GM23338 (cell line): ENCODE results near the gene AIF1L. TPM values are rescaled to one million over a fixed set of nuclear protein-coding genes. Genes with fewer than 3 reads are reported as not detected.

ENCODE experiments used
- ATAC-seq: fragments of 200-7000 bp; cut with Tn5 transposase; 3 replicates; pipeline ENCODE4 v1.9.1; 2020
- DNase-seq: peaks from one replicate; pipeline ENCODE4 v3.0.0-alpha.2; 2015; ENCODE audit warnings: low spot score
- H2AFZ ChIP-seq: fragments of 200-600 bp; sonication (generic); 2 replicates; pipeline ENCODE4 v1.8.0; 2016; ENCODE audit warnings: antibody characterized with exemption, mild to moderate bottlenecking, moderate library complexity
- H3F3A ChIP-seq: fragments of 200-600 bp; sonication (generic); replicated peaks from 2 replicates; pipeline ENCODE4 v1.8.0; 2017; ENCODE audit warnings: antibody characterized with exemption, mixed run types, low read depth
- H3K27ac ChIP-seq: fragments of 200-600 bp; sonication (generic); 2 replicates; pipeline ENCODE4 v1.6.1; 2016; ENCODE audit warnings: low read depth
- H3K27me3 ChIP-seq: fragments of 200-600 bp; sonication (generic); 2 replicates; pipeline ENCODE4 v1.8.0; 2016; ENCODE audit warnings: mild to moderate bottlenecking, mixed run types, moderate library complexity; ENCODE audit not compliant: insufficient read depth
- H3K36me3 ChIP-seq: fragments of 200-600 bp; sonication (generic); 2 replicates; pipeline ENCODE4 v1.8.0; 2016; ENCODE audit warnings: mild to moderate bottlenecking; ENCODE audit not compliant: insufficient read depth
- H3K4me1 ChIP-seq: fragments of 200-600 bp; sonication (generic); 2 replicates; pipeline ENCODE4 v1.8.0; 2016; ENCODE audit warnings: mild to moderate bottlenecking, moderate library complexity; ENCODE audit not compliant: insufficient read depth
- H3K4me2 ChIP-seq: fragments of 200-600 bp; sonication (generic); 2 replicates; pipeline ENCODE4 v1.7.1; 2017; ENCODE audit warnings: mixed run types
- H3K4me3 ChIP-seq: fragments of 200-600 bp; sonication (generic); 2 replicates; pipeline ENCODE4 v1.6.1; 2016; ENCODE audit warnings: mixed run types
- H3K79me2 ChIP-seq: fragments of 200-600 bp; sonication (generic); replicated peaks from 2 replicates; pipeline ENCODE4 v1.8.0; 2017; ENCODE audit warnings: mild to moderate bottlenecking; ENCODE audit not compliant: insufficient read depth
- H3K9me2 ChIP-seq: fragments of 200-600 bp; sonication (generic); 2 replicates; pipeline ENCODE4 v1.8.0; 2017; ENCODE audit not compliant: insufficient read depth
- H4K20me1 ChIP-seq: fragments of 200-600 bp; sonication (generic); replicated peaks from 2 replicates; pipeline ENCODE4 v1.8.0; 2017; ENCODE audit warnings: mild to moderate bottlenecking; ENCODE audit not compliant: insufficient read depth
- H3K27ac Mint-ChIP-seq: 2 replicates; pipeline ENCODE4 v1.8.0; 2020; ENCODE audit warnings: inconsistent platforms, mild to moderate bottlenecking, moderate library complexity, mixed read lengths
- H3K27me3 Mint-ChIP-seq: 3 replicates; pipeline ENCODE4 v1.8.0; 2022; ENCODE audit warnings: low read depth, mild to moderate bottlenecking, moderate library complexity, mixed read lengths, inconsistent platforms; ENCODE audit not compliant: insufficient read depth, poor library complexity
- H3K36me3 Mint-ChIP-seq: 3 replicates; pipeline ENCODE4 v1.8.0; 2021; ENCODE audit warnings: low read depth, mild to moderate bottlenecking, inconsistent platforms, moderate library complexity, mixed read lengths
- H3K4me1 Mint-ChIP-seq: 3 replicates; pipeline ENCODE4 v1.8.0; 2020; ENCODE audit warnings: mild to moderate bottlenecking, inconsistent platforms, mixed read lengths
- H3K4me3 Mint-ChIP-seq: 3 replicates; pipeline ENCODE4 v1.8.0; 2021; ENCODE audit warnings: moderate library complexity, mild to moderate bottlenecking, inconsistent platforms, mixed read lengths
- H3K9me3 Mint-ChIP-seq: 3 replicates; pipeline ENCODE4 v1.8.0; 2020; ENCODE audit warnings: moderate library complexity, mild to moderate bottlenecking, inconsistent platforms, mixed read lengths
- CREB1 ChIP-seq: fragments of 250-450 bp; sonication (Bioruptor Pico); IDR thresholded peaks from 2 replicates; pipeline ENCODE4 v1.5.0; 2020; ENCODE audit warnings: low read depth, mild to moderate bottlenecking, moderate library complexity
- EZH2 ChIP-seq: fragments of 200-600 bp; sonication (generic); IDR thresholded peaks from one replicate; pipeline ENCODE4 v1.8.0; 2017; ENCODE audit warnings: antibody characterized with exemption, mild to moderate bottlenecking, low read depth; ENCODE audit not compliant: unreplicated experiment
- NANOG ChIP-seq: IDR thresholded peaks from 2 replicates; pipeline ENCODE4 v1.6.1; 2016; ENCODE audit warnings: antibody characterized with exemption, borderline replicate concordance
- POLR2AphosphoS5 ChIP-seq: IDR thresholded peaks from 2 replicates; pipeline ENCODE4 v1.6.1; 2016; ENCODE audit warnings: antibody characterized with exemption, low read depth
- ZNF114 ChIP-seq: fragments of 250-450 bp; sonication (Bioruptor Pico); IDR thresholded peaks from 2 replicates; pipeline ENCODE4 v1.5.0; 2020; ENCODE audit warnings: mild to moderate bottlenecking, moderate library complexity
- ZNF331 ChIP-seq: fragments of 250-450 bp; sonication (Bioruptor Pico); IDR thresholded peaks from 2 replicates; pipeline ENCODE4 v1.5.0; 2020; ENCODE audit warnings: low read depth, mild to moderate bottlenecking, moderate library complexity
- polyA plus RNA-seq: library from polyadenylated mRNA; unstranded; fragments of >200 nt; fragmentation: Nextera tagmentation; extraction: Ambion mirVana; gene quantifications from 2 replicates; pipeline ENCODE4 v1.2.1, GENCODE V29; 2016
- total RNA-seq: library from RNA; depleted of rRNA; stranded (reverse); fragments of >200 nt; shearing (Covaris generic); gene quantifications from 2 replicates; pipeline ENCODE4 v1.2.3, GENCODE V29; 2014
- TF ChIP-seq, protein P1 (sequence below): fragments of 250-450 bp; sonication (Bioruptor Pico); IDR thresholded peaks from 2 replicates; pipeline ENCODE4 v1.5.0; 2020; ENCODE audit warnings: mild to moderate bottlenecking, moderate library complexity
- TF ChIP-seq, protein P2 (sequence below): IDR thresholded peaks from 2 replicates; pipeline ENCODE4 v1.6.1; 2016; ENCODE audit warnings: antibody characterized with exemption
- TF ChIP-seq, protein P3 (sequence below): IDR thresholded peaks from one replicate; pipeline ENCODE4 v1.6.1; 2018; ENCODE audit warnings: antibody characterized with exemption; ENCODE audit not compliant: unreplicated experiment

Gene AIF1L
- total and polyA plus RNA-seq, 2 experiments from 2014 or later = 76.4 to 87.8 TPM

DNA sequence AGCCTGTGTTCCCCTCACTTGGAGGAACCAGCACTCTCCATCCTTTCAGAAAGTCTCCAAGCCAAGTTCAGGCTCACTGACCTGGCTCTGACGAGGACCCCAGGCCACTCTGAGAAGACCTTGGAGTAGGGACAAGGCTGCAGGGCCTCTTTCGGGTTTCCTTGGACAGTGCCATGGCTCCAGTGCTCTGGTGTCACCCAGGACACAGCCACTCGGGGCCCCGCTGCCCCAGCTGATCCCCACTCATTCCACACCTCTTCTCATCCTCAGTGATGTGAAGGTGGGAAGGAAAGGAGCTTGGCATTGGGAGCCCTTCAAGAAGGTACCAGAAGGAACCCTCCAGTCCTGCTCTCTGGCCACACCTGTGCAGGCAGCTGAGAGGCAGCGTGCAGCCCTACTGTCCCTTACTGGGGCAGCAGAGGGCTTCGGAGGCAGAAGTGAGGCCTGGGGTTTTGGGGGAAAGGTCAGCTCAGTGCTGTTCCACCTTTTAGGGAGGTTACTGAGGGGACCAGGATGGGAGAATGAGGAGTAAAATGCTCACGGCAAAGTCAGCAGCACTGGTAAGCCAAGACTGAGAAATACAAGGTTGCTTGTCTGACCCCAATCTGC is 24.4 kb downstream of the AIF1L start (continued):
- TF ChIP-seq, protein P1, sequence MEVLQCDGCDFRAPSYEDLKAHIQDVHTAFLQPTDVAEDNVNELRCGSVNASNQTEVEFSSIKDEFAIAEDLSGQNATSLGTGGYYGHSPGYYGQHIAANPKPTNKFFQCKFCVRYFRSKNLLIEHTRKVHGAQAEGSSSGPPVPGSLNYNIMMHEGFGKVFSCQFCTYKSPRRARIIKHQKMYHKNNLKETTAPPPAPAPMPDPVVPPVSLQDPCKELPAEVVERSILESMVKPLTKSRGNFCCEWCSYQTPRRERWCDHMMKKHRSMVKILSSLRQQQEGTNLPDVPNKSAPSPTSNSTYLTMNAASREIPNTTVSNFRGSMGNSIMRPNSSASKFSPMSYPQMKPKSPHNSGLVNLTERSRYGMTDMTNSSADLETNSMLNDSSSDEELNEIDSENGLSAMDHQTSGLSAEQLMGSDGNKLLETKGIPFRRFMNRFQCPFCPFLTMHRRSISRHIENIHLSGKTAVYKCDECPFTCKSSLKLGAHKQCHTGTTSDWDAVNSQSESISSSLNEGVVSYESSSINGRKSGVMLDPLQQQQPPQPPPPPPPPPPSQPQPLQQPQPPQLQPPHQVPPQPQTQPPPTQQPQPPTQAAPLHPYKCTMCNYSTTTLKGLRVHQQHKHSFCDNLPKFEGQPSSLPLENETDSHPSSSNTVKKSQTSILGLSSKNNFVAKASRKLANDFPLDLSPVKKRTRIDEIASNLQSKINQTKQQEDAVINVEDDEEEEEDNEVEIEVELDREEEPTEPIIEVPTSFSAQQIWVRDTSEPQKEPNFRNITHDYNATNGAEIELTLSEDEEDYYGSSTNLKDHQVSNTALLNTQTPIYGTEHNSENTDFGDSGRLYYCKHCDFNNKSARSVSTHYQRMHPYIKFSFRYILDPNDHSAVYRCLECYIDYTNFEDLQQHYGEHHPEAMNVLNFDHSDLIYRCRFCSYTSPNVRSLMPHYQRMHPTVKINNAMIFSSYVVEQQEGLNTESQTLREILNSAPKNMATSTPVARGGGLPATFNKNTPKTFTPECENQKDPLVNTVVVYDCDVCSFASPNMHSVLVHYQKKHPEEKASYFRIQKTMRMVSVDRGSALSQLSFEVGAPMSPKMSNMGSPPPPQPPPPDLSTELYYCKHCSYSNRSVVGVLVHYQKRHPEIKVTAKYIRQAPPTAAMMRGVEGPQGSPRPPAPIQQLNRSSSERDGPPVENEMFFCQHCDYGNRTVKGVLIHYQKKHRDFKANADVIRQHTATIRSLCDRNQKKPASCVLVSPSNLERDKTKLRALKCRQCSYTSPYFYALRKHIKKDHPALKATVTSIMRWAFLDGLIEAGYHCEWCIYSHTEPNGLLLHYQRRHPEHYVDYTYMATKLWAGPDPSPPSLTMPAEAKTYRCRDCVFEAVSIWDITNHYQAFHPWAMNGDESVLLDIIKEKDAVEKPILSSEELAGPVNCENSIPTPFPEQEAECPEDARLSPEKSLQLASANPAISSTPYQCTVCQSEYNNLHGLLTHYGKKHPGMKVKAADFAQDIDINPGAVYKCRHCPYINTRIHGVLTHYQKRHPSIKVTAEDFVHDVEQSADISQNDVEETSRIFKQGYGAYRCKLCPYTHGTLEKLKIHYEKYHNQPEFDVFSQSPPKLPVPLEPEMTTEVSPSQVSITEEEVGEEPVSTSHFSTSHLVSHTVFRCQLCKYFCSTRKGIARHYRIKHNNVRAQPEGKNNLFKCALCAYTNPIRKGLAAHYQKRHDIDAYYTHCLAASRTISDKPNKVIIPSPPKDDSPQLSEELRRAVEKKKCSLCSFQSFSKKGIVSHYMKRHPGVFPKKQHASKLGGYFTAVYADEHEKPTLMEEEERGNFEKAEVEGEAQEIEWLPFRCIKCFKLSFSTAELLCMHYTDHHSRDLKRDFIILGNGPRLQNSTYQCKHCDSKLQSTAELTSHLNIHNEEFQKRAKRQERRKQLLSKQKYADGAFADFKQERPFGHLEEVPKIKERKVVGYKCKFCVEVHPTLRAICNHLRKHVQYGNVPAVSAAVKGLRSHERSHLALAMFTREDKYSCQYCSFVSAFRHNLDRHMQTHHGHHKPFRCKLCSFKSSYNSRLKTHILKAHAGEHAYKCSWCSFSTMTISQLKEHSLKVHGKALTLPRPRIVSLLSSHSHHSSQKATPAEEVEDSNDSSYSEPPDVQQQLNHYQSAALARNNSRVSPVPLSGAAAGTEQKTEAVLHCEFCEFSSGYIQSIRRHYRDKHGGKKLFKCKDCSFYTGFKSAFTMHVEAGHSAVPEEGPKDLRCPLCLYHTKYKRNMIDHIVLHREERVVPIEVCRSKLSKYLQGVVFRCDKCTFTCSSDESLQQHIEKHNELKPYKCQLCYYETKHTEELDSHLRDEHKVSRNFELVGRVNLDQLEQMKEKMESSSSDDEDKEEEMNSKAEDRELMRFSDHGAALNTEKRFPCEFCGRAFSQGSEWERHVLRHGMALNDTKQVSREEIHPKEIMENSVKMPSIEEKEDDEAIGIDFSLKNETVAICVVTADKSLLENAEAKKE = no peak
- TF ChIP-seq ZNF114 (CRISPR knock-in tag) = no peak
- TF ChIP-seq, protein P2, sequence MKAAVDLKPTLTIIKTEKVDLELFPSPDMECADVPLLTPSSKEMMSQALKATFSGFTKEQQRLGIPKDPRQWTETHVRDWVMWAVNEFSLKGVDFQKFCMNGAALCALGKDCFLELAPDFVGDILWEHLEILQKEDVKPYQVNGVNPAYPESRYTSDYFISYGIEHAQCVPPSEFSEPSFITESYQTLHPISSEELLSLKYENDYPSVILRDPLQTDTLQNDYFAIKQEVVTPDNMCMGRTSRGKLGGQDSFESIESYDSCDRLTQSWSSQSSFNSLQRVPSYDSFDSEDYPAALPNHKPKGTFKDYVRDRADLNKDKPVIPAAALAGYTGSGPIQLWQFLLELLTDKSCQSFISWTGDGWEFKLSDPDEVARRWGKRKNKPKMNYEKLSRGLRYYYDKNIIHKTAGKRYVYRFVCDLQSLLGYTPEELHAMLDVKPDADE = no peak
- TF ChIP-seq CREB1 = no peak
- TF ChIP-seq ZNF331 (CRISPR knock-in tag) = no peak

DNA sequence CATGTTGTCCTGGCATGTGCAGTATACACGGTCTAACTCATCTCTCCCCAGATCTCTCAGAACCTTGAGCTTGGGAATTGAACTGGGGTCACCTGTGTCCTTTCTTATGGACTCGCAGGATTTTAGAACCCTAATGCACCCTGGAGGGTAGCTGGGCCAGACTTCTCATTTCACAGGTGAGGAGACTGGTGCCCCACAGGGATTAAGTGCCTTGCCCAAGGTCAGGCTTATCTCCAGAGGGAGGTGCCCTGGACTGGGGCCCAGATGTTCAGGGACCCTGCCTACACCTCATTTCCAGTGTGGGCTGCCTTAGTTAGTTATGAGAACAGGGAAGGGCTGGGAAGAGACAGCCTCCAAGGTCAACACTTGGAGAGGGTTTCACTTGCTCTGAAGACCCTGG is 25.0 kb downstream of the AIF1L start:
- Histone ChIP-seq H3K27ac (no peak overlapping the region), H3K27me3 (no peaks in the 10 kb centered on the region), H3K79me2 (peaks cover 8% of the 10 kb centered on the region), H3K4me2 (no peak overlapping the region), H4K20me1 (no peaks in the 10 kb centered on the region; the same call in none of the 2 replicates), H3K4me3 (no peak overlapping the region), H2AFZ (no peak overlapping the region), H3F3A (peaks cover 12% of the 10 kb centered on the region; the same call in 1 of the 2 replicates), H3K9me2 (no peaks in the 10 kb centered on the region), H3K36me3 (peaks cover 23% of the 10 kb centered on the region), H3K4me1 (peaks cover 5% of the 10 kb centered on the region)
- Mint-ChIP-seq H3K36me3 (peaks cover 52% of the 10 kb centered on the region), H3K4me1 (peaks cover 8% of the 10 kb centered on the region; the same call in 1 of the 3 replicates), H3K27me3 (peaks cover 15% of the 10 kb centered on the region), H3K27ac (no peak overlapping the region), H3K4me3 (no peak overlapping the region), H3K9me3 (no peaks in the 10 kb centered on the region)
- no peak for ATAC-seq
- no peak for DNase-seq
- no peak for TF ChIP-seq NANOG
- no peak for TF ChIP-seq EZH2
- TF ChIP-seq, protein P3, sequence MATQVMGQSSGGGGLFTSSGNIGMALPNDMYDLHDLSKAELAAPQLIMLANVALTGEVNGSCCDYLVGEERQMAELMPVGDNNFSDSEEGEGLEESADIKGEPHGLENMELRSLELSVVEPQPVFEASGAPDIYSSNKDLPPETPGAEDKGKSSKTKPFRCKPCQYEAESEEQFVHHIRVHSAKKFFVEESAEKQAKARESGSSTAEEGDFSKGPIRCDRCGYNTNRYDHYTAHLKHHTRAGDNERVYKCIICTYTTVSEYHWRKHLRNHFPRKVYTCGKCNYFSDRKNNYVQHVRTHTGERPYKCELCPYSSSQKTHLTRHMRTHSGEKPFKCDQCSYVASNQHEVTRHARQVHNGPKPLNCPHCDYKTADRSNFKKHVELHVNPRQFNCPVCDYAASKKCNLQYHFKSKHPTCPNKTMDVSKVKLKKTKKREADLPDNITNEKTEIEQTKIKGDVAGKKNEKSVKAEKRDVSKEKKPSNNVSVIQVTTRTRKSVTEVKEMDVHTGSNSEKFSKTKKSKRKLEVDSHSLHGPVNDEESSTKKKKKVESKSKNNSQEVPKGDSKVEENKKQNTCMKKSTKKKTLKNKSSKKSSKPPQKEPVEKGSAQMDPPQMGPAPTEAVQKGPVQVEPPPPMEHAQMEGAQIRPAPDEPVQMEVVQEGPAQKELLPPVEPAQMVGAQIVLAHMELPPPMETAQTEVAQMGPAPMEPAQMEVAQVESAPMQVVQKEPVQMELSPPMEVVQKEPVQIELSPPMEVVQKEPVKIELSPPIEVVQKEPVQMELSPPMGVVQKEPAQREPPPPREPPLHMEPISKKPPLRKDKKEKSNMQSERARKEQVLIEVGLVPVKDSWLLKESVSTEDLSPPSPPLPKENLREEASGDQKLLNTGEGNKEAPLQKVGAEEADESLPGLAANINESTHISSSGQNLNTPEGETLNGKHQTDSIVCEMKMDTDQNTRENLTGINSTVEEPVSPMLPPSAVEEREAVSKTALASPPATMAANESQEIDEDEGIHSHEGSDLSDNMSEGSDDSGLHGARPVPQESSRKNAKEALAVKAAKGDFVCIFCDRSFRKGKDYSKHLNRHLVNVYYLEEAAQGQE = no peak
- TF ChIP-seq POLR2AphosphoS5 = no peak
